ENCODE measurements around the gene MT1G. TPM values are rescaled to one million over a fixed set of nuclear protein-coding genes. Genes with fewer than 3 reads are reported as not detected.

The MT1G gene
- total RNA-seq, 4 donors from 2014 or later = 5.8 to 52.1 (median 16.5) TPM

- Histone ChIP-seq H3K36me3 (peaks cover 0 to 12% (median 0%) of the 10 kb centered on the region in 3 donors), H3K4me1 (peaks cover 28 to 80% (median 35%) of the 10 kb centered on the region in 3 donors), H3K27ac (peak overlapping the region; percentile 86 to 93 (median 90)), H3K9me3 (no peaks in the 10 kb centered on the region), H3K27me3 (no peaks in the 10 kb centered on the region), H3K4me3 (peak overlapping the region; percentile 67 to 87 (median 82))
- 12 to 17% methylated on average over 3 to 7 of the region's 8 CpGs for WGBS, 2 donors
- intact Hi-C loops (cut with DNase I) = no loop called here
- DNase-seq = no peak
- TF ChIP-seq POLR2A (IDR thresholded peaks at IDR 0.05) (no peak), CTCF (IDR thresholded peaks at IDR 0.05) (no peak)
Observed at GRCh38 chr16:56682703-56683397, 15.0 kb upstream of the MT1G start.

- H3K36me3 ChIP-seq = peaks cover 0 to 12% (median 0%) of the 10 kb centered on the region in 3 donors
- peak; percentile 50 for DNase-seq
- peak within 1 kb of the TSS; percentile 86 to 93 (median 90) for H3K27ac ChIP-seq
- H3K4me3 ChIP-seq = peak within 1 kb of the TSS; percentile 67 to 87 (median 82)
- intact Hi-C loops (cut with DNase I) = no loop called here
- WGBS, 2 donors = 2 to 3% methylated on average over 10 to 39 of the region's 49 CpGs
- no peaks in the 10 kb centered on the region for H3K9me3 ChIP-seq
- H3K27me3 ChIP-seq = no peaks in the 10 kb centered on the region
- peaks cover 28 to 78% (median 35%) of the 10 kb centered on the region in 3 donors for H3K4me1 ChIP-seq
- TF ChIP-seq CTCF (IDR thresholded peaks at IDR 0.05) (peak in 1 of 6 experiments; percentile 12), POLR2A (IDR thresholded peaks at IDR 0.05) (peak in 3 of 4 donors; percentile 58 to 98 (median 98))
Observed at GRCh38 chr16:56681939-56682702, 14.3 kb upstream of the MT1G start, which contains the start of gene MT1X. TSS of gene MT1X (plus strand) at chr16:56682470. CDS start at chr16:56682541, 71 bp downstream.

GRCh38 chr16:56679818-56680217 lies 12.0 kb upstream of the MT1G start:
- Histone ChIP-seq H3K36me3 (no peaks in the 10 kb centered on the region), H3K4me3 (no peak overlapping the region), H3K9me3 (no peaks in the 10 kb centered on the region), H3K4me1 (peaks cover 18 to 76% (median 29%) of the 10 kb centered on the region in 3 donors), H3K27ac (no peak overlapping the region), H3K27me3 (peaks cover 0 to 23% (median 0%) of the 10 kb centered on the region in 4 donors)
- DNase-seq = no peak
- intact Hi-C loops (cut with DNase I) = no loop called here
- TF ChIP-seq POLR2A (IDR thresholded peaks at IDR 0.05) (no peak), CTCF (IDR thresholded peaks at IDR 0.05) (no peak)
- 68 to 72% methylated on average over 6 of the region's 6 CpGs for WGBS, 2 donors

GRCh38 chr16:56679078-56679730 lies 11.3 kb upstream of the MT1G start:
- H3K4me3 ChIP-seq = no peak overlapping the region
- no peaks in the 10 kb centered on the region for H3K36me3 ChIP-seq
- H3K9me3 ChIP-seq = no peaks in the 10 kb centered on the region
- WGBS, 2 donors = 88 to 89% methylated on average over 2 to 3 of the region's 3 CpGs
- peaks cover 12 to 70% (median 26%) of the 10 kb centered on the region in 3 donors for H3K4me1 ChIP-seq
- DNase-seq = no peak
- peaks cover 0 to 28% (median 0%) of the 10 kb centered on the region in 4 donors for H3K27me3 ChIP-seq
- intact Hi-C loops (cut with DNase I) = no loop called here
- no peak overlapping the region for H3K27ac ChIP-seq
- TF ChIP-seq POLR2A (IDR thresholded peaks at IDR 0.05) (no peak), CTCF (IDR thresholded peaks at IDR 0.05) (no peak)
